HL-60 (cell line): ENCODE data around the gene MBD3L5.

Experiments
- GABPA ChIP-seq: IDR thresholded peaks from 2 replicates; pipeline ENCODE4 v1.6.1; 2012; ENCODE audit warnings: low read depth
- POLR2AphosphoS5 ChIP-seq: IDR thresholded peaks from 2 replicates; pipeline ENCODE4 v1.6.1; 2012; ENCODE audit warnings: low read depth
- SPI1 ChIP-seq: IDR thresholded peaks from 2 replicates; pipeline ENCODE4 v1.6.1; 2012; ENCODE audit warnings: low read depth, mild to moderate bottlenecking, borderline replicate concordance
- TF ChIP-seq, protein P1 (sequence below): IDR thresholded peaks from one replicate; pipeline ENCODE4 v1.5.1; 2011; ENCODE audit warnings: low read length, control low read depth, inconsistent platforms; ENCODE audit not compliant: insufficient read depth

- TF ChIP-seq, protein P1, sequence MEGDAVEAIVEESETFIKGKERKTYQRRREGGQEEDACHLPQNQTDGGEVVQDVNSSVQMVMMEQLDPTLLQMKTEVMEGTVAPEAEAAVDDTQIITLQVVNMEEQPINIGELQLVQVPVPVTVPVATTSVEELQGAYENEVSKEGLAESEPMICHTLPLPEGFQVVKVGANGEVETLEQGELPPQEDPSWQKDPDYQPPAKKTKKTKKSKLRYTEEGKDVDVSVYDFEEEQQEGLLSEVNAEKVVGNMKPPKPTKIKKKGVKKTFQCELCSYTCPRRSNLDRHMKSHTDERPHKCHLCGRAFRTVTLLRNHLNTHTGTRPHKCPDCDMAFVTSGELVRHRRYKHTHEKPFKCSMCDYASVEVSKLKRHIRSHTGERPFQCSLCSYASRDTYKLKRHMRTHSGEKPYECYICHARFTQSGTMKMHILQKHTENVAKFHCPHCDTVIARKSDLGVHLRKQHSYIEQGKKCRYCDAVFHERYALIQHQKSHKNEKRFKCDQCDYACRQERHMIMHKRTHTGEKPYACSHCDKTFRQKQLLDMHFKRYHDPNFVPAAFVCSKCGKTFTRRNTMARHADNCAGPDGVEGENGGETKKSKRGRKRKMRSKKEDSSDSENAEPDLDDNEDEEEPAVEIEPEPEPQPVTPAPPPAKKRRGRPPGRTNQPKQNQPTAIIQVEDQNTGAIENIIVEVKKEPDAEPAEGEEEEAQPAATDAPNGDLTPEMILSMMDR: no peak
- TF ChIP-seq POLR2AphosphoS5: no peak
- TF ChIP-seq GABPA: no peak
- TF ChIP-seq SPI1: no peak
These were observed 42.5 kb upstream of the MBD3L5 start for GRCh38 chr19:6987850-6988249.
